Neural cell (in vitro differentiated cells): ENCODE measurements around the gene SLC38A11. TPM values are rescaled to one million over a fixed set of nuclear protein-coding genes. Genes with fewer than 3 reads are reported as not detected.

Source experiments
- H2AFZ ChIP-seq: fragments of 200-600, 300-800 bp; sonication (generic), shearing (Covaris generic); 2 replicates; pipeline ENCODE4 v1.6.0; 2014; ENCODE audit warnings: low read depth, mild to moderate bottlenecking, antibody characterized with exemption, low read length, moderate library complexity
- H3F3A ChIP-seq: fragments of 200-600 bp; shearing (Covaris generic); 2 replicates; pipeline ENCODE4 v1.6.1; 2016; ENCODE audit warnings: mild to moderate bottlenecking, moderate library complexity, mixed read lengths, antibody characterized with exemption, low read length; ENCODE audit not compliant: insufficient read depth, poor library complexity, severe bottlenecking
- H3K27ac ChIP-seq: fragments of 200-600, 300-800 bp; sonication (generic), shearing (Covaris generic); 2 replicates; pipeline ENCODE4 v1.5.1; 2014; ENCODE audit warnings: mild to moderate bottlenecking, low read length, moderate library complexity
- H3K27me3 ChIP-seq: fragments of 300-800, 200-600 bp; sonication (generic), shearing (Covaris generic); 2 replicates; pipeline ENCODE4 v1.6.0; 2014; ENCODE audit warnings: mild to moderate bottlenecking, low read depth, low read length, moderate library complexity; ENCODE audit not compliant: insufficient read depth
- H3K36me3 ChIP-seq: fragments of 300-800, 200-600 bp; sonication (generic), shearing (Covaris generic); 2 replicates; pipeline ENCODE4 v1.5.1; 2014; ENCODE audit warnings: mild to moderate bottlenecking, antibody characterized with exemption, low read length, moderate library complexity; ENCODE audit not compliant: insufficient read depth
- H3K4me2 ChIP-seq: fragments of 300-800, 200-600 bp; sonication (generic), shearing (Covaris generic); 2 replicates; pipeline ENCODE4 v1.6.0; 2014; ENCODE audit warnings: mild to moderate bottlenecking, low read length
- H3K4me3 ChIP-seq: fragments of 300-800, 200-600 bp; sonication (generic), shearing (Covaris generic); 2 replicates; pipeline ENCODE4 v1.5.1; 2014; ENCODE audit warnings: mild to moderate bottlenecking, low read length, moderate library complexity
- H3K79me2 ChIP-seq: fragments of 200-600 bp; shearing (Covaris generic); replicated peaks from 2 replicates; pipeline ENCODE4 v1.6.0; 2014; ENCODE audit warnings: mild to moderate bottlenecking, low read length, moderate library complexity; ENCODE audit not compliant: insufficient read depth
- H3K9ac ChIP-seq: fragments of 300-800, 200-600 bp; sonication (generic), shearing (Covaris generic); 2 replicates; pipeline ENCODE4 v1.6.1; 2016; ENCODE audit warnings: mild to moderate bottlenecking, low read length, mixed read lengths
- H3K9me2 ChIP-seq: fragments of 200-600 bp; shearing (Covaris generic); 2 replicates; pipeline ENCODE4 v1.6.1; 2016; ENCODE audit warnings: mild to moderate bottlenecking, low read length, mixed read lengths; ENCODE audit not compliant: insufficient read depth
- H3K9me3 ChIP-seq: fragments of 200-600, 300-800 bp; sonication (generic), shearing (Covaris generic); 2 replicates; pipeline ENCODE4 v1.6.1; 2016; ENCODE audit warnings: mild to moderate bottlenecking, mixed run types, low read length, moderate library complexity, mixed read lengths
- H4K20me1 ChIP-seq: fragments of 200-600 bp; shearing (Covaris generic); 2 replicates; pipeline ENCODE4 v1.6.1; 2016; ENCODE audit warnings: mild to moderate bottlenecking, mixed run types; ENCODE audit not compliant: insufficient read depth
- CTCF ChIP-seq: fragments of 450-650 bp; IDR thresholded peaks from 2 replicates; pipeline ENCODE4 v1.5.1; 2014; ENCODE audit warnings: antibody characterized with exemption, mild to moderate bottlenecking, moderate library complexity; ENCODE audit not compliant: poor library complexity, severe bottlenecking
- EP300 ChIP-seq: fragments of 450-650 bp; conservative IDR thresholded peaks from 2 replicates; pipeline ENCODE4 v1.6.1; 2014; ENCODE audit warnings: antibody characterized with exemption, mild to moderate bottlenecking, moderate library complexity; ENCODE audit not compliant: poor library complexity, severe bottlenecking
- EZH2 ChIP-seq: fragments of 200-600, 300-800 bp; shearing (Covaris generic), sonication (generic); IDR thresholded peaks from 2 replicates; pipeline ENCODE4 v1.6.1; 2014; ENCODE audit warnings: antibody characterized with exemption, low read length, borderline replicate concordance, mild to moderate bottlenecking; ENCODE audit not compliant: insufficient read depth, poor library complexity, severe bottlenecking
- MXI1 ChIP-seq: fragments of 450-650 bp; conservative IDR thresholded peaks from 2 replicates; pipeline ENCODE4 v1.6.1; 2014; ENCODE audit warnings: antibody characterized with exemption, mild to moderate bottlenecking; ENCODE audit not compliant: poor library complexity, severe bottlenecking
- POLR2AphosphoS5 ChIP-seq: IDR thresholded peaks from 2 replicates; pipeline ENCODE4 v1.6.1; 2012
- SMC3 ChIP-seq: fragments of 450-650 bp; conservative IDR thresholded peaks from 2 replicates; pipeline ENCODE4 v1.6.1; 2014; ENCODE audit warnings: antibody characterized with exemption, mild to moderate bottlenecking, moderate library complexity; ENCODE audit not compliant: poor library complexity
- TAF1 ChIP-seq: IDR thresholded peaks from 2 replicates; pipeline ENCODE4 v1.6.1; 2012; ENCODE audit warnings: low read depth
- polyA plus RNA-seq: library from polyadenylated mRNA; depleted of rRNA; stranded (reverse); fragments of >200 nt; gene quantifications from 2 replicates; pipeline ENCODE4 v1.2.3, GENCODE V29; 2014
- TF ChIP-seq, protein P1 (sequence below): IDR thresholded peaks from 2 replicates; pipeline ENCODE4 v1.6.1; 2012; ENCODE audit warnings: borderline replicate concordance

Gene SLC38A11
- polyA plus RNA-seq, 1 donor from 2014 or later: not detected

- H3K36me3 ChIP-seq: no peaks in the 10 kb centered on the region
- H3K9me3 ChIP-seq: no peaks in the 10 kb centered on the region
- H2AFZ ChIP-seq: no peak overlapping the region
- H3K9me2 ChIP-seq: no peaks in the 10 kb centered on the region
- no peaks in the 10 kb centered on the region for H3F3A ChIP-seq
- H3K79me2 ChIP-seq: no peaks in the 10 kb centered on the region
- no peak overlapping the region for H3K9ac ChIP-seq
- TF ChIP-seq TAF1 (no peak), CTCF (no peak)
- no peaks in the 10 kb centered on the region for H3K27me3 ChIP-seq
- H3K4me2 ChIP-seq: no peak overlapping the region
- no peak overlapping the region for H3K4me3 ChIP-seq
- no peak overlapping the region for H3K27ac ChIP-seq
- no peaks in the 10 kb centered on the region for H4K20me1 ChIP-seq
Observed at GRCh38 chr2:164877927-164878326, 77.4 kb downstream of the SLC38A11 start.

GRCh38 chr2:164877169-164877568 lies 78.2 kb downstream of the SLC38A11 start:
- TF ChIP-seq MXI1: no peak
- TF ChIP-seq CTCF: no peak
- TF ChIP-seq, protein P1, sequence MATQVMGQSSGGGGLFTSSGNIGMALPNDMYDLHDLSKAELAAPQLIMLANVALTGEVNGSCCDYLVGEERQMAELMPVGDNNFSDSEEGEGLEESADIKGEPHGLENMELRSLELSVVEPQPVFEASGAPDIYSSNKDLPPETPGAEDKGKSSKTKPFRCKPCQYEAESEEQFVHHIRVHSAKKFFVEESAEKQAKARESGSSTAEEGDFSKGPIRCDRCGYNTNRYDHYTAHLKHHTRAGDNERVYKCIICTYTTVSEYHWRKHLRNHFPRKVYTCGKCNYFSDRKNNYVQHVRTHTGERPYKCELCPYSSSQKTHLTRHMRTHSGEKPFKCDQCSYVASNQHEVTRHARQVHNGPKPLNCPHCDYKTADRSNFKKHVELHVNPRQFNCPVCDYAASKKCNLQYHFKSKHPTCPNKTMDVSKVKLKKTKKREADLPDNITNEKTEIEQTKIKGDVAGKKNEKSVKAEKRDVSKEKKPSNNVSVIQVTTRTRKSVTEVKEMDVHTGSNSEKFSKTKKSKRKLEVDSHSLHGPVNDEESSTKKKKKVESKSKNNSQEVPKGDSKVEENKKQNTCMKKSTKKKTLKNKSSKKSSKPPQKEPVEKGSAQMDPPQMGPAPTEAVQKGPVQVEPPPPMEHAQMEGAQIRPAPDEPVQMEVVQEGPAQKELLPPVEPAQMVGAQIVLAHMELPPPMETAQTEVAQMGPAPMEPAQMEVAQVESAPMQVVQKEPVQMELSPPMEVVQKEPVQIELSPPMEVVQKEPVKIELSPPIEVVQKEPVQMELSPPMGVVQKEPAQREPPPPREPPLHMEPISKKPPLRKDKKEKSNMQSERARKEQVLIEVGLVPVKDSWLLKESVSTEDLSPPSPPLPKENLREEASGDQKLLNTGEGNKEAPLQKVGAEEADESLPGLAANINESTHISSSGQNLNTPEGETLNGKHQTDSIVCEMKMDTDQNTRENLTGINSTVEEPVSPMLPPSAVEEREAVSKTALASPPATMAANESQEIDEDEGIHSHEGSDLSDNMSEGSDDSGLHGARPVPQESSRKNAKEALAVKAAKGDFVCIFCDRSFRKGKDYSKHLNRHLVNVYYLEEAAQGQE: no peak
- no peak for TF ChIP-seq EZH2
- TF ChIP-seq TAF1: no peak
- no peak for TF ChIP-seq EP300
- no peak for TF ChIP-seq SMC3
- no peak for TF ChIP-seq POLR2AphosphoS5
- Histone ChIP-seq H3K36me3 (no peaks in the 10 kb centered on the region), H3K27ac (no peak overlapping the region), H3K27me3 (no peaks in the 10 kb centered on the region), H3K9me3 (no peaks in the 10 kb centered on the region), H3K79me2 (no peaks in the 10 kb centered on the region), H3K9ac (no peak overlapping the region), H3F3A (no peaks in the 10 kb centered on the region), H4K20me1 (no peaks in the 10 kb centered on the region), H2AFZ (no peak overlapping the region), H3K4me3 (no peak overlapping the region), H3K4me2 (no peak overlapping the region), H3K9me2 (no peaks in the 10 kb centered on the region)
